Neural cell (in vitro differentiated cells): ENCODE results near the gene SAG. TPM values are rescaled to one million over a fixed set of nuclear protein-coding genes. Genes with fewer than 3 reads are reported as not detected.

Experiments
- H2AFZ ChIP-seq: fragments of 200-600, 300-800 bp; sonication (generic), shearing (Covaris generic); 2 replicates; pipeline ENCODE4 v1.6.0; 2014; ENCODE audit warnings: low read depth, mild to moderate bottlenecking, antibody characterized with exemption, low read length, moderate library complexity
- H3F3A ChIP-seq: fragments of 200-600 bp; shearing (Covaris generic); 2 replicates; pipeline ENCODE4 v1.6.1; 2016; ENCODE audit warnings: mild to moderate bottlenecking, moderate library complexity, mixed read lengths, antibody characterized with exemption, low read length; ENCODE audit not compliant: insufficient read depth, poor library complexity, severe bottlenecking
- H3K27ac ChIP-seq: fragments of 200-600, 300-800 bp; sonication (generic), shearing (Covaris generic); 2 replicates; pipeline ENCODE4 v1.5.1; 2014; ENCODE audit warnings: mild to moderate bottlenecking, low read length, moderate library complexity
- H3K27me3 ChIP-seq: fragments of 300-800, 200-600 bp; sonication (generic), shearing (Covaris generic); 2 replicates; pipeline ENCODE4 v1.6.0; 2014; ENCODE audit warnings: mild to moderate bottlenecking, low read depth, low read length, moderate library complexity; ENCODE audit not compliant: insufficient read depth
- H3K36me3 ChIP-seq: fragments of 300-800, 200-600 bp; sonication (generic), shearing (Covaris generic); 2 replicates; pipeline ENCODE4 v1.5.1; 2014; ENCODE audit warnings: mild to moderate bottlenecking, antibody characterized with exemption, low read length, moderate library complexity; ENCODE audit not compliant: insufficient read depth
- H3K4me2 ChIP-seq: fragments of 300-800, 200-600 bp; sonication (generic), shearing (Covaris generic); 2 replicates; pipeline ENCODE4 v1.6.0; 2014; ENCODE audit warnings: mild to moderate bottlenecking, low read length
- H3K4me3 ChIP-seq: fragments of 300-800, 200-600 bp; sonication (generic), shearing (Covaris generic); 2 replicates; pipeline ENCODE4 v1.5.1; 2014; ENCODE audit warnings: mild to moderate bottlenecking, low read length, moderate library complexity
- H3K79me2 ChIP-seq: fragments of 200-600 bp; shearing (Covaris generic); replicated peaks from 2 replicates; pipeline ENCODE4 v1.6.0; 2014; ENCODE audit warnings: mild to moderate bottlenecking, low read length, moderate library complexity; ENCODE audit not compliant: insufficient read depth
- H3K9ac ChIP-seq: fragments of 300-800, 200-600 bp; sonication (generic), shearing (Covaris generic); 2 replicates; pipeline ENCODE4 v1.6.1; 2016; ENCODE audit warnings: mild to moderate bottlenecking, low read length, mixed read lengths
- H3K9me2 ChIP-seq: fragments of 200-600 bp; shearing (Covaris generic); 2 replicates; pipeline ENCODE4 v1.6.1; 2016; ENCODE audit warnings: mild to moderate bottlenecking, low read length, mixed read lengths; ENCODE audit not compliant: insufficient read depth
- H3K9me3 ChIP-seq: fragments of 200-600, 300-800 bp; sonication (generic), shearing (Covaris generic); 2 replicates; pipeline ENCODE4 v1.6.1; 2016; ENCODE audit warnings: mild to moderate bottlenecking, mixed run types, low read length, moderate library complexity, mixed read lengths
- H4K20me1 ChIP-seq: fragments of 200-600 bp; shearing (Covaris generic); 2 replicates; pipeline ENCODE4 v1.6.1; 2016; ENCODE audit warnings: mild to moderate bottlenecking, mixed run types; ENCODE audit not compliant: insufficient read depth
- EP300 ChIP-seq: fragments of 450-650 bp; conservative IDR thresholded peaks from 2 replicates; pipeline ENCODE4 v1.6.1; 2014; ENCODE audit warnings: antibody characterized with exemption, mild to moderate bottlenecking, moderate library complexity; ENCODE audit not compliant: poor library complexity, severe bottlenecking
- EZH2 ChIP-seq: fragments of 200-600, 300-800 bp; shearing (Covaris generic), sonication (generic); IDR thresholded peaks from 2 replicates; pipeline ENCODE4 v1.6.1; 2014; ENCODE audit warnings: antibody characterized with exemption, low read length, borderline replicate concordance, mild to moderate bottlenecking; ENCODE audit not compliant: insufficient read depth, poor library complexity, severe bottlenecking
- MXI1 ChIP-seq: fragments of 450-650 bp; conservative IDR thresholded peaks from 2 replicates; pipeline ENCODE4 v1.6.1; 2014; ENCODE audit warnings: antibody characterized with exemption, mild to moderate bottlenecking; ENCODE audit not compliant: poor library complexity, severe bottlenecking
- POLR2AphosphoS5 ChIP-seq: IDR thresholded peaks from 2 replicates; pipeline ENCODE4 v1.6.1; 2012
- RAD21 ChIP-seq: fragments of 450-650 bp; conservative IDR thresholded peaks from 2 replicates; pipeline ENCODE4 v1.6.1; 2014; ENCODE audit warnings: antibody characterized with exemption, mild to moderate bottlenecking, moderate library complexity
- REST ChIP-seq: IDR thresholded peaks from 2 replicates; pipeline ENCODE4 v1.6.1; 2012; ENCODE audit warnings: borderline replicate concordance
- SMC3 ChIP-seq: fragments of 450-650 bp; conservative IDR thresholded peaks from 2 replicates; pipeline ENCODE4 v1.6.1; 2014; ENCODE audit warnings: antibody characterized with exemption, mild to moderate bottlenecking, moderate library complexity; ENCODE audit not compliant: poor library complexity
- TAF1 ChIP-seq: IDR thresholded peaks from 2 replicates; pipeline ENCODE4 v1.6.1; 2012; ENCODE audit warnings: low read depth
- polyA plus RNA-seq: library from polyadenylated mRNA; depleted of rRNA; stranded (reverse); fragments of >200 nt; gene quantifications from 2 replicates; pipeline ENCODE4 v1.2.3, GENCODE V29; 2014
- TF ChIP-seq, protein P1 (sequence below): fragments of 450-650 bp; IDR thresholded peaks from 2 replicates; pipeline ENCODE4 v1.5.1; 2014; ENCODE audit warnings: antibody characterized with exemption, mild to moderate bottlenecking, moderate library complexity; ENCODE audit not compliant: poor library complexity, severe bottlenecking

SAG gene
- polyA plus RNA-seq, 1 donor from 2014 or later = not detected

DNA sequence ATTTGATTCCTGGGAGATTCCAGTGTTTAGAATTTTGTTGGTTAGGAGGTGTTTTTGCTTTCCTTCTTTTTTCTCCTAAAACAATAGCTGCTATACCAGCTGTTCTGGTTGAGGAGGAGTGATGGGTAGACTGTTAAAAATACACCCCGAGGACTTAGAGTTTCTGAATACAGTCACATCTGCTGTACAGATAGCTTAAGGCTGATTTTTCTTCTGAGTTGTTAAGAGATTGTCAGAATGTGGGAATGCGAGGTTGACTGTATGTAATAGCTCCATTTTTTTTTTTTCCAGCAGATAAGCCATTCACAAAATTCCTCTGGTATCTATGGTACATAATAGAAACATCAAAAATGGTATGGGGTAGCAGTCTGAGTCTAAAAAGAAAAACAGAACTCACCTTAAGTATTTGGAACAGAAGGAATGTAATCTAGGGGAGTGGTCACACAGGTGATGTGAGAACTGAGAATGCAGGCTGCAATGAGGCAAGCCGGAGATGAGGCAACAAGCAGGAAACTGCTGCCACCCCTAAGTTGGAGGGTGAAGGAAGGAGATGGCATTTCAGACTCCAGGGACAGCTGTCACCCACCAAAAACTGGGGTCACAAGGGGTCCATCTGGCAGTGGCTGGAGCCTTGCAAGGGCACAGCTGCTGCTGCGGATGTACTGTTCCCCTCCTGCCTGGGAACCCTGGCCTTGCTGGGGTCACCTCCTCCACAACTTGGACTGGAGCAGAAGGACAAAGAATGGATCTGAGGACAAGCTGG is 49.1 kb downstream of the SAG start:
- TF ChIP-seq, protein P1, sequence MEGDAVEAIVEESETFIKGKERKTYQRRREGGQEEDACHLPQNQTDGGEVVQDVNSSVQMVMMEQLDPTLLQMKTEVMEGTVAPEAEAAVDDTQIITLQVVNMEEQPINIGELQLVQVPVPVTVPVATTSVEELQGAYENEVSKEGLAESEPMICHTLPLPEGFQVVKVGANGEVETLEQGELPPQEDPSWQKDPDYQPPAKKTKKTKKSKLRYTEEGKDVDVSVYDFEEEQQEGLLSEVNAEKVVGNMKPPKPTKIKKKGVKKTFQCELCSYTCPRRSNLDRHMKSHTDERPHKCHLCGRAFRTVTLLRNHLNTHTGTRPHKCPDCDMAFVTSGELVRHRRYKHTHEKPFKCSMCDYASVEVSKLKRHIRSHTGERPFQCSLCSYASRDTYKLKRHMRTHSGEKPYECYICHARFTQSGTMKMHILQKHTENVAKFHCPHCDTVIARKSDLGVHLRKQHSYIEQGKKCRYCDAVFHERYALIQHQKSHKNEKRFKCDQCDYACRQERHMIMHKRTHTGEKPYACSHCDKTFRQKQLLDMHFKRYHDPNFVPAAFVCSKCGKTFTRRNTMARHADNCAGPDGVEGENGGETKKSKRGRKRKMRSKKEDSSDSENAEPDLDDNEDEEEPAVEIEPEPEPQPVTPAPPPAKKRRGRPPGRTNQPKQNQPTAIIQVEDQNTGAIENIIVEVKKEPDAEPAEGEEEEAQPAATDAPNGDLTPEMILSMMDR = no peak
- no peak for TF ChIP-seq RAD21
- TF ChIP-seq REST = no peak
- no peak for TF ChIP-seq EP300
- no peak for TF ChIP-seq MXI1
- TF ChIP-seq POLR2AphosphoS5 = no peak
- TF ChIP-seq TAF1 = no peak
- no peak for TF ChIP-seq SMC3
- TF ChIP-seq EZH2 = no peak
- no peak overlapping the region for H2AFZ ChIP-seq
- H3K9me2 ChIP-seq = no peaks in the 10 kb centered on the region
- H3K79me2 ChIP-seq = peaks cover 16% of the 10 kb centered on the region
- no peaks in the 10 kb centered on the region for H3K9me3 ChIP-seq
- H3K4me2 ChIP-seq = no peak overlapping the region
- H3F3A ChIP-seq = no peaks in the 10 kb centered on the region
- no peaks in the 10 kb centered on the region for H4K20me1 ChIP-seq
- H3K27ac ChIP-seq = no peak overlapping the region
- peaks cover 3% of the 10 kb centered on the region for H3K27me3 ChIP-seq
- H3K9ac ChIP-seq = no peak overlapping the region
- H3K4me3 ChIP-seq = peak overlapping the region; percentile 85
- H3K36me3 ChIP-seq = no peaks in the 10 kb centered on the region

- Histone ChIP-seq H3K27ac (no peak overlapping the region), H3K4me2 (no peak overlapping the region), H3K27me3 (peaks cover 3% of the 10 kb centered on the region), H3K4me3 (no peak overlapping the region), H3F3A (no peaks in the 10 kb centered on the region), H2AFZ (no peak overlapping the region), H3K79me2 (peaks cover 16% of the 10 kb centered on the region), H3K9ac (no peak overlapping the region), H3K9me2 (no peaks in the 10 kb centered on the region), H3K36me3 (no peaks in the 10 kb centered on the region), H4K20me1 (no peaks in the 10 kb centered on the region), H3K9me3 (no peaks in the 10 kb centered on the region)
- TF ChIP-seq POLR2AphosphoS5 (no peak), MXI1 (no peak), EP300 (no peak), TAF1 (no peak), SMC3 (no peak), REST (no peak), RAD21 (no peak), EZH2 (no peak)
- TF ChIP-seq, protein P1 = no peak
Observed at GRCh38 chr2:233358335-233358734, 50.7 kb downstream of the SAG start.
